HG03460 (cell line): ENCODE results near the gene ACACA.
"Not testable (repeated sequence)": the region's sequence is repeated elsewhere in the genome, so short reads cannot be mapped to it uniquely, and the experiment has no call there.

Source experiments
- ATAC-seq: cut with Tn5 transposase; IDR thresholded peaks from one replicate; pipeline ENCODE4 v1.9.1; 2021; ENCODE audit not compliant: unreplicated experiment

Gene ACACA

DNA sequence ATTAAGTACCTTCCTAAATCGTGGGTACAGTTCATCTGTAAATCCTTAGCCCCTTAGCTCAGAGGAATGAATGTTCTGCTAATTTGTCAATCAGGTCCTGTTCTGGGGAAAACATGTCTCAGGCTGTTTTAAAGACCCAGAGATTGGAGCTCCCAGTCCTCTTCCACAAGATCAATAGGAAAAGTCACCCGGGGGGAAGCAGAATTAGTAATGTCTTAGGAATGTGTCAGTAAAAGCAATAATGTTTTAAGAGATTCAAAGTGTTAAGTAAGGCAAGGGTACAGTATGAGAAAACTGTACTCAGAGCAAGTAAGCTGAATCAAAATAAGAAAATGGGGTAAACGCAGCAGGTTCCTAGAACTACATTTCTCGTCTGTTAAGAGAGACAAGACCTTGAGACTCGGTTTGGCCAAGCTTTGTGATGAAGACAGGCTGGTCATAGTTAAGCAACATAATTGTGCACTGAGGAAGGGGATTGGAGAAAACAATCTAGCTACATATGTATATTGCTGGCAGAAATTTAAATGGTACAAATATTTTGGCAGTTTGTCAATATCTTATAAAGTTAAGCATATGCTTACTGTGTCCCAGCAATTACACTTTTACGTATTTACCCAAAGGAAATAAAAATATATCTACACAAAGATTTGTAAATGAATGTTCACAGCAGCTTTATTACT, 223.7 kb downstream of the ACACA start:
- ATAC-seq: no peak

DNA sequence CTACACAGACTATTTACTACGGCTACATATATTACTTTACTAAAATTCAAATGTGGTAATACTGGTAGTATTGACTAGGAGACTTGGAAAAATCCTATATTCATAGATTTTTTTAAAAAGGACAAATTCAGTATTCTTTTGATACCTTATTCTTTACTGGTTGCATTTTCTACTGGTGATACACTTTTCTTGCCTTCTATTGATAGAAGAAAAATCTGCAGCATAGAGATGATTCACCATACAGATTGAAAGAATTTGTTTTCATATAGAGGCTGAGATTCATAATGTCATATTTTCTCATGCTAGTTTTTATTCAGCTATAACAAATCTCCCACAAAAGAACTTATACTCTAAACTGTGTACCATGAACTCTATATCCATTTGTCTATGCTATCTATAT, 226.3 kb downstream of the ACACA start:
- ATAC-seq: no peak

DNA sequence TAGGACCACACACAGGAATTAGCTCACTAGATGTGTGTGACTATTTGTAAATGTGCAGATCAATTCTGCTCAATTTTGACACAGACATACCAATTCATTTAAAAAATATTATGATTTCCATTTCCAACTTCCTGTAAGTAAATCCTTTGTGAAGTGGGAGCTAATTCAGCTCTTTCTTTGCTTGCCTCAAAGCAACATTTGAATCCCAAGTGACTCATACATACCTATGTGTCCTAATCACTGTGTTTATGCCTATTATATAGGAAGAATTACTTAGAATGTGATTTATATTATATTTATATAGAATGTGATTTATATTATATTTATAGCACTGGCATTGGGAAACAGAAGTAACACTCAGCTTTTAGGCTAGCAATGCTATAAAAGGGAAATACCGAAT, 226.7 kb downstream of the ACACA start:
- no peak for ATAC-seq

DNA sequence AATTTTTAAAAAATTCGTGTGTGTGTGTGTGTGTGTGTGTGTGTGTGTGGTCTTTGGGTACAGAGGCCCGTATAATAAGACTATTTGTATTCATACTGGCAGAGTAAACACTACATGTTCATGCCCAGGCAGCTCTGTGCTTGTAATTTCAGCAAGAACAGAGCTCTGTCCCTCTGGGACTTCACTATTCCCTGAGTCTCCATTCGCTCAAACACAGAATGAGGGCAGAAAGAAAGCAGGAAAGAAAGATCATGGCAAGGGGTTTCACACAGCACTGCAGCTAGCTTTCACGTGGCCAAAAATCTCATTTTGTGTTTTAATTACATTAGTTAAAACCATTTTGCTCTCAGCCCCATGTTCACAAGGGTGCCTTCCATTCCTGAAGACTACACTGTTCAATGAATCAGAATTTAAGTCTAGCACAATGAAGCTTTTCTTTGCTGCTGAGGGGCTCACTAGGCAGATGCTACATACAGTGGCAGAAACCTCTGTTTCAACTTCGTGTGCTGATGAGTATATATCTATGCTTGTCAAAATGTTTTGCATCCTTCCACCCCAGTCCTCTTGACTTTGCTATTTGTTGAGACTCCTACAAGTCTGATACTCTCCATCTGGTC, 229.3 kb downstream of the ACACA start:
- ATAC-seq: no peak

DNA sequence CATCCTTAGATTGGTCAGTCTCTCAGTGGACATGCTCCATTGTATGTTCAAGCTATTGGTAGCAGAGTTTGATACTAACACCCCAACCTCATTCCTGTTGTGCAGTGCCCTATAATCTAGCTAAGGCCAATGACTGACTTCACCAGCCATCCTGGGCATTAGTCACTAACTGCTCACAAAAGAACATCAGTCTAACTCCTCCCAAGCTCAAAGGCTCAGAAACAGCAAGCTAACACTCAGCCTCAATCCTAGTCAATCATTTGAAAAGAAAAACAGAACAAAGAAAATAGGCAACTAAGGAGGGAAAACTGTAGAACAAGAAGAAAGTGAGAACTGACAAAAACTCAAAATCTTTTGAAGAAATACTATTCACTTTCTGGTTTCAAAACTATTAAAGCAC, 229.9 kb downstream of the ACACA start:
- no peak for ATAC-seq

DNA sequence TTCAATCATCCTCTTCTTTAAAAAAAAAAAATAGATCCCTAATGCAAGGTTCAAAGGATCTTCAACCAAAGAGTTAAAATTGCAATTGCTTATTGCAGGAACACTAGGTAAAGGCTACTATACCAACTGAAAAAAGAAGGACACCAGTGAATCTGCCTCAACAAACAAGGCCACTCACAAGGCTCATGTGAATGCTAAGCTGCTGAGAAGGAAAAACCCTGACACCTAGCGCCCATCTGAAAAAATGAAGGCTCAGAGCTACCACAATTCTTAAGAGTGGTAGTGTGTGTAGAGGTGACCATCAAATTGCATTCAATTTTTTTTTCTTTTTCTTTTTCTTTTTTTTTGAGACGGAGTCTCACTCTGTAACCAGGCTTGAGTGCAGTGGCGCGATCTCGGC, 232.4 kb downstream of the ACACA start:
- no peak for ATAC-seq

DNA sequence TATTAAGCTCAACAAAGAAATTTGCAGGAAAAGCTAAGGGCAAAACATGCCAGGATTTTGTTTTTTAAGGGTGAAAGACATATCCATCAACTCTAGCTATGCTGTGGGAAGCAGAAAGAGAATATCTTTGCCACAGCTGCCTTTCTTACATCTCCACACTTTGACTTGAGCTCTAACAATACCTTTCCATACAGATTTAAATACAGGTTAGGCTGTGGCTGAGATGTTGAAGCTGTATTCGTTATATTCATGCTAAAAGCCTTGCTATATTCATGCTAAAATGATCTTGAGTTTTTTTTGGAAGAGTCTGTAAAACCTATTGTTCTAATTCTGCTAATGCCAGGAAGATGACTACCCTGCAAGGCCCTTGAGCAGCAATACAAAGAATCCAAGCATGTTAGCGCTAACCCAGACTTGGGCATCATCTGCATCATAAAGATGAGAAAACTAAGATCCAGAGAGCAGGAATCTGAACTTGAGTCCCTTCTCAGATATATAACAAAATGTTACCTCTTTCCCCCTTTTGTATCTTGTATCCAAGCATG, 235.7 kb downstream of the ACACA start:
- no peak for ATAC-seq

DNA sequence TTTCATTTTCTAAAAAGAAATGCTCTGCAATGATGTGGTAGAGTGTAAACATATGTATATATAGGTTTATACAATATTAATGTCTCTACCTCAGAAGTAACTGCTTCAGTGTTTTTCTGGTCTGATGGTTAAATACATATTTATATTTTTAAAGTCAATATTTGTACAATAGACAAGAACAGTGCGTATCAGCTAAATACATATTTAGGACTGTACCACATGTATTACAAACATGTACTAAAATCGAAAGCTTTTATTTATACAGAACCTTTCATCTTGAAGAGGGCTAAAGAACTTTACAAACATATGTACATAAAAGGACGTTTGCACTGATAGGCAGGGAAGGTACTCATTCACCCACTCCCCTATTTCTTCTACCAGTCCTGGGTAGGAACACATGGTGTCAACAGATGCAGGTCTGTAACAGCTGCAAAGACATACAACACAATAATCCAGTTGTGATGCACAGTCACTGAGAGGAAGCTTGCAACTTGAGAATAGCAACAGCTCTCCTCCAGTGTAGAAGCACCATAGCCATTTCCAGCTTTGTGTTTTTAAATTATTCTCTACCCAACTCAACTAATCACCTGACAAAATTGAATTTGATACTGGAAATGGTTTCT, 237.8 kb downstream of the ACACA start:
- no peak for ATAC-seq

DNA sequence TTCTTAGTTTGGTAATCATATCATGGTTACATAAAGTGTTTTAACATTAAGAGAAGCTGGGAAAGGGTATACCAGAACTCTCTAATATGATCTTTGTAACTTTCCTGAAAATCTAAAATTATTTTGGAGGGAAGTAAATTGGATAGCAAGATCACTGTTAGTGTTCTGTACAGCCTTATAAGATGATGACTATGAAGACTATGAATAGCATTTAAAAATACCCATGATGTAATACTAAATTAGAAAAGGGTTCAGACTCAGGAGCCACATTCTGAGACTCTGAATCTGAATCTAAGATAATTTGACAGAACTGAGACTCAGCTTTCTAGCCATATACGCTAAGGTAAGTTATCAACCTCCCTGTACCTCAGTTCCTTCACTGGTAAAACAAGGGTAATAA, 238.9 kb downstream of the ACACA start:
- no peak for ATAC-seq

DNA sequence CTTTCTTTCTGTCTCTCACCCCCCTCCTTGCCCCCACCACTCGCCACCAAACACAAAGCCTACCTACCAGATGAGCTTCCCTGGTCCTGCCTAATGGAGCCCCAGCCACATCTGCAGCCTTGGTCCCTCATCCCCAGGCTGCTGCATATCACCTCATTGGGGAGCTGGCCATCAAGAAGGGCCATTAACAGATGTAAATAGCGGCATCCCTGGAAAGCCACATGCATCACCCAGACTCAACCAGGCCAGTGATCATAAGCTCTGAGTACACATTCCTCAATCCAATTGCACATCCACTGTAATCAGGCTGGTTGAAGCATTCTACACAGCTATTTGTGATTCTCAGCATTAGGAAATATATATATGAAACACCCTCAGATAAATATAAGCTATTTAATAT, 242.6 kb downstream of the ACACA start:
- no peak for ATAC-seq

DNA sequence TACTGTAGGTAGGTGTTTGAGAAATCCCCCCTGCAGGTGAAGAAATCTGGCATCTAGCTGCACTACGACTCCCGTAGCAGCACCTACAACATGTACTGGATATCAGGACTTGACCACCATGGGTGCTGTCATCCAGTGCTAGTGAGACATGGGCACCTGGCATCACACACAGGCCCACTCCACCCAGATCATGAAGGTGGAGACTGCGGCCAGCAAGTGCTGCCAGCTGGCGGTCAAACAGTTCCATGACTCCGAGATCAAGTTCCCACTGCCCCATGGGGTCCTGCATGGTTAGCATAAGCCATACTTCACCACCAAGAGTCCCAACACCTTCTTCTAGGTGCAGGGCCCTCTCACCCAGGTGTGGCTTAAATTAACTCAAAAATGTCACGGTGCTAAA, 243.8 kb downstream of the ACACA start:
- no peak for ATAC-seq

DNA sequence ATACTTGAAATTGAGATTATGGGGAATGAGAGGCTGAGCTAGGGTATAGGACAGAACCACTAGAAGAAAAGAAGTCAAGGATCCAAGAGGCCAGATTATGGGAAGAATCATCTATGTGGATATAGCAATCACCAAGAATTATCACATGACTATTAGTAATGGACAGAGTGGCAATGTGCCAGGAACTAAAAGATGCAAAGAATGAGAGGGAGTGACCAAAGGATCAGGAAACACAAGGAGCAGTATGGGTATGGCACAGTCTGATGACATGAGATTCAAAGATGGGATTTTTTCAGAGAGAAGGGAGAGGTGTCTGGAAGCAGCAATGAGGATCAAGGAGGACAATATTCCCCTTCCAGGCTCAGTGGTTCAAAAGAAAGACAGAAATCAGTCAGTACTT, 245.7 kb downstream of the ACACA start:
- no peak for ATAC-seq

DNA sequence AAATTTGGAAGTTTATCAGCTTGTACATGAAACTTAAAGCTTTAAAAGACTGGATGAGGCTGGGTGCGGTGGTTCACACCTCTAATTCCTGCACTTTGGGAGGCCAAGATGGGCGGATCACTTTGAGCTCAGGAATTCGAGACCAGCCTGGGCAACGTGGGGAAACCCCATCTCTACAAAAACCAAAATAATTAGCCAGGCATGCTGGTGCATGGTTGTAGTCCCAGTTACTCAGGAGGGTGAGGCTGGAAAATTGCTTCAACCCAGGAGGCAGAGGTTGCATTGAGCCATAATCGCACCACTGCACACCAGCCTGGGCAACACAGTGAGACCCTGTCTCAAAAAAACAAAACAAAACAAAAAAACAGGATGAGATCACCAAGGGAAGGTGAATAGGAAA, 248.3 kb downstream of the ACACA start:
- ATAC-seq: no peak

DNA sequence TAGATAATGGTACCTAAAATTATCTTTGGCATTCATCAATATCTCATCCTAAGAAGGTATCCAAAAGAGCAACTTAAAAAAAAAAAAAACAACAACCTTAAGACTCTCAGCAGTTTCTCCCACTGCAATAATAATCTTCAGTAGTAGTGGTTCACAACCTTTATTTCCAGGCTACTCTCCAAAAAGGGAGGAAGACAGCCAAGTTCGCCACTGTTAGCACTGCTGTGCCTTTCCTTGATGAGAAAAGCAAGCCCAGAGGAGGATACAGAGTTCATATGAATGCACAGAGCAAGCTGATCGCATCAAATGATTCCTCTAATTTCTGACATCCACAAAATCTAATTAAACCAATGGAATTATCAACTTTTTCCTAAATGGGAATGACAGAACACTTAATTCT, 258.5 kb downstream of the ACACA start:
- no peak for ATAC-seq

DNA sequence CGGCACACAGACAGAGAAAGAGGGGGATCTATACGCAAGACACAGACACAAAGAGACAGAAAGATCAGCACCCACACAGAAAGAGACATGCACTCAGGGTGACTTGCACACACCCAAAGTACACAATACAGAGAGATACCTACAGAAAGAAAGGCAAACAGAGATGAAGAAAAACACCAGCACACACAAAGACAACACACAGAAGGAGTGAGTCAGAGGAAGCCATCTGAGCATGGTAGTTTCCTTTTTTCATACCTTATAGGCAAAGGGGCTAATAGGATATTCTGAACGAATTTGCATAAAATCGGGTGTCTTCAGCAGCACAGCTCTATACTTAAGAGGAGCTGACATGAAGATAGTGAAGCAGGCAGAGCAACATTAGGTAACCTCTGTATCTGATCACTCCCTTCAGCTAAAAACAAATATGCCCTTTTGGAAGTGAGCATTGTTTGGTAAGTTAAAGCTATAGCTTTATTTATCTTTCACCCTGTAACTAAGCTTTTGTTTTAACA, 259.3 kb downstream of the ACACA start:
- peak; percentile 71 for ATAC-seq

DNA sequence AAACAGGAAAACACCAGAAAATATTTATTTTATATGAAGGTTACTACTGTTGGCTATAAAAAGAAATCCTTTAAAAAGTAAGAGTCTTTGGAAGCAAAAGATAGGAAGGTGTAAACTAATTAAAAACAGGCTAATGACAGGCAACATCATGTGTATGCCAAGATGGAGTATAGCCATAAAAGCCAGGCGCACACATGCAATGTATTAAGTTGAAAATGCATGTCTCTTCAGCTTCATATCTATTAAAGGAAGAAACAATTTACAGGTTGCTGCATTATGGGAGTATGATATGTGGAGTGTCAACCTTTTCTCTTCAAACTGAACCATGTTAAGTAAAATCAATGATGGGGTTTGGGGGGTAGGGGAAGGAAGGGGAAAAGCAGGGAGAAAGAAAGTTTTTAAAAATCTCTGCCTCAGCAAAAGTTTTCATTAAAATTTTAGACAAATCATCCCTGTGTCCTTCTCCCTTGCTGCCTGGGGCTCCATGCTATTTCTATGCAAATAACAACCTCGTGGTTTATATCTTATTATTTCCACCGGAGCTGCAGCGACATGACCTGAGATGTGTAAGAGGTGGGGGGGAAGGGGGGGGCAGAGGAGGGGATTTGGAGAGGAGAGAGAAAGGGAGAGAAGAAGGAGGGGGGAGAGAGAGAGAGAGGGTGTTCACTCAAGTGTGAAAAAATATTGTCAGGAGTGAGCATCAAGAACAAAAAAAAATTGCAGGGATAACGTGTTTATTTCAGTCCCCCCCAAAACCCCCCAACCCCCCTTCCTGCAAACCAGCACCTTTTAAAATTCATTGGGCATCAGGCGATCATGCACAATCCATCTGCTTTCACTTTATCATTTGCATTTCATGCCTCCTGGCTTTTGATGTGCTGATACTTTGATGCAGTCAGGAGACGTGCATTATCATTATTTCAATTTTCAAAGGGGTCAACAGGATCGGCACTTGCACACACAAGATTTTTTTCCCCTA, 260.3 kb downstream of the ACACA start:
- no peak for ATAC-seq

DNA sequence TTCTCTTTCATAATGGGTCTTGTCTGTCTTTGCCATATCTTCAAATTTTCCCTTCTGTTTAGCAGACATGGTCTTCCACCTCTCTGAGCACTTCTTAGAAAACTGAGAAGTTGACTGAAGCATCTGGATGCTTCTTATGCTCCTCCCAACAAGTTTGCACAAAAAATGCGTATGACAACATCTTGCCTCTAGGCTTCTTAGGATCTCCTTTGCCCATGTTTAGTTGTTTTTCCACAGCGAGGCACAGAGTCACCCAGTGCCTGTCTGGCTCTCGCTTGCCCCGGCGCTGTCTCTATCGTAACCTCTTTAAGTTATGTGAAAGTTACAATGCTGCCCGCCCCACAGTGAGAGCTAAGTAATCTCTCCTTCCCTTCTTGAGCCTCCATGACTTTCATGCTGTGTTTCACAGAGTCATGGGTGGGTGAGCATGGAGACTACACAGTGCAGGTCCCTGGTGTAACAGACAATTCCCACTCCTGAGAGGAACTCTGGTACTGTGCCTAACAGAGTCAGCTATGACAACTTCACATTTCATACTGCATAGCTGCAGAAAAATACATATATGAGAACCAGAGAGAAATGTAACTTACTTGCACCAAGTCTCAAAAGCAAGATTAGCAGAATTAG, 262.4 kb downstream of the ACACA start:
- ATAC-seq: no peak

DNA sequence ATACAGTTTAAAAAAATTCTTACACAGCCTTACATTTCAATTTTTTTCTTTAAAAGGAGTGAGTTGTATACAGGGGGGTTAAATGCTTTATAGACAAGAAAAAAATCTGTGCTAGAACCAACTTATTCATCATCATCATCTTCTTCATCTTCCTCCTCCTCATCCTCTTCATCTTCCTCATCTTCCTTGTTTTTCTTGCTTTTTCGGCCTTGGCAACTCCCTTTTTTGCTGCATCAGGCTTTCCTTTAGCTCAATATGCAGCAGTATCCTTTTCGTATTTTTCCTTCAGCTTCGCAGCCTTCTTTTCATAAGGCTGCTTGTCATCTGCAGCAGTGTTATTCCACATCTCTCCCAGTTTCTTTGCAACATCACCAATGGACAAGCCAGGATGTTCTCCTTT, 263.1 kb downstream of the ACACA start:
- not testable (repeated sequence) for ATAC-seq

DNA sequence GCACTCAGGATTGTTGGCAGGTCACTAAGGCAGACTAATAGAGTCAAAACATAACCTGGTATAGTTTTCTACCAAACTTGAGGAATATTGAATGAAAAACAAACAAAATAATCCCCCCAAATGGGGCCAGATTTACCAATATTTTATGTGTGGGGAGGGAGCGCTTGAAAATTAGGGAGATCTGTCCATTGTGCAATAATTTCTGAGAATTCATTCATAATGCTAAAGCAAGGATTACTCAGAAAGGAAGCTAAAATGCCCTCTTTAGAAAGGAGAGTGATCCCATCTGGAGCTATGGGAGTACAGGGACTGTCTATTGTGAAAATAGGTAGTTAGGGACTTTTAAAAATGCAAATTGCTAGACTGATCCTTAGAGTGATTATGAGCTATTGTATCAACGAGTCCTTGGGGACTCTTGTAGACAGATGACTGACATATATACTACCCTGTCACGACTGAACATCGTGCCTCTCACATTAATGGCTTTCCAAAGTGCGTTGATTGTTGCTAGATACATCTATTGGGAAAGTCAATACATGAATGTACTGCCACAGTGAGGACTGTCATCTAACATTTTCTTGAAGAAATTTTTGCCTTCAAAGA, 264.2 kb downstream of the ACACA start:
- no peak for ATAC-seq

DNA sequence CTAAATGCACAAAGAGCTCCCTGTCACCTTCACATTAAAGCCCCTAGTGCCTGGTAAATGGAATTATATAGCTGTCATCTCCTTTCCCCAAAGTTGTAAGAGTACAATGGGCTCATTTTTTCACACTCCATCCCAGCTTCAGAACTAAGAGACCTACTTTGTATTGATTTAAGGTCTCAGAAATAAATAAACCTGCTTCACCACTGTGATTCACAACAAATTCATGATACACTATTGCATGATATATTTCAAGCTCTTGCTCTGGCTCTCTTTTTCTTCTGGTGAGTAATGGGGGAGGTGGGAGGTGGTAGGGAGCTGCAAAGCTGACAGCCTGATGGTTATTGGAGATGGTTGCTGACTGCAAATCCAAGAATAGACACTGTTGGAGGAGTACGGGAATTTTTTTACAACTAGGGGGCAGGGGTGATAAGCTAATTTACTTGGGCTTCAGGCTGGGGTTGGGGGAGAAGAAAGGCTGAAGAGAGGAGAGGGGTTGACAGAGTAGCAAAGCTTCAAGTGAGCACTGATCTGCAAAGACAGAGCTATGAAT, 268.0 kb downstream of the ACACA start:
- ATAC-seq: no peak
